A549 (cell line): ENCODE results near the gene C21orf58. TPM values are rescaled to one million over a fixed set of nuclear protein-coding genes. Genes with fewer than 3 reads are reported as not detected.

Experiments
- ATAC-seq, 2 experiments: fragments of 200-7000 bp in 1 of 2; fragments of >200 bp in 1 of 2; cut with Nextera tagmentation in 1 of 2; cut with Tn5 transposase in 1 of 2; 3 replicates each; pipeline versions ENCODE4 v1.8.0 to v1.9.1; 2018 to 2020; ENCODE audit warnings: mild to moderate bottlenecking in 1 of 2, moderate library complexity in 1 of 2
- CTCF ChIA-PET: fragments of 300-600 bp; sonication (Branson Sonifier 250); formaldehyde crosslinking; extraction: SDS; loops from one replicate; lab custom pipeline; 2021; ENCODE audit warnings: antibody characterized with exemption, inconsistent platforms; lab: Yijun Ruan, JAX
- POLR2A ChIA-PET: fragments of 350-600 bp; formaldehyde crosslinking; extraction: SDS; loops from one replicate; lab custom pipeline; 2021; ENCODE audit warnings: antibody characterized with exemption, inconsistent platforms; lab: Yijun Ruan, JAX
- DNase-seq, 2 experiments: peaks; one replicate each; pipeline versions ENCODE4 v3.0.0 to v3.0.0-alpha.2; 2011 to 2016; ENCODE audit warnings: low read depth in 1 of 2, low spot score in 1 of 2
- FAIRE-seq: peaks from 2 replicates; lab custom pipeline; 2011; peaks lifted over from hg19 to GRCh38; lab: Jason Lieb, UNC
- H3K27ac ChIP-seq, 2 experiments: fragments of >200 bp; sonication (Bioruptor Twin); formaldehyde crosslinking; 3 replicates each; pipeline ENCODE4 v1.5.1; 2016 to 2017
- H3K4me1 ChIP-seq: fragments of >200 bp; sonication (Bioruptor Twin); formaldehyde crosslinking; 3 replicates; pipeline ENCODE4 v1.6.1; 2016
- H3K4me2 ChIP-seq: fragments of >200 bp; sonication (Bioruptor Twin); formaldehyde crosslinking; 3 replicates; pipeline ENCODE4 v1.6.1; 2016
- H3K4me3 ChIP-seq: fragments of >200 bp; sonication (Bioruptor Twin); formaldehyde crosslinking; 3 replicates; pipeline ENCODE4 v1.5.1; 2016
- H3K9me3 ChIP-seq: fragments of >200 bp; sonication (Bioruptor Twin); formaldehyde crosslinking; 3 replicates; pipeline ENCODE4 v1.6.1; 2016
- CBX2 ChIP-seq: fragments of 200-600 bp; sonication (generic); IDR thresholded peaks from 2 replicates; pipeline ENCODE4 v1.6.1; 2016; ENCODE audit warnings: low read depth, mild to moderate bottlenecking, borderline replicate concordance
- CHD4 ChIP-seq: fragments of 200-600 bp; sonication (generic); IDR thresholded peaks from 2 replicates; pipeline ENCODE4 v1.6.1; 2016; ENCODE audit warnings: antibody characterized with exemption, mild to moderate bottlenecking, borderline replicate concordance
- FOSB ChIP-seq: fragments of 250-450 bp; sonication (Bioruptor Pico); IDR thresholded peaks from 2 replicates; pipeline ENCODE4 v1.5.0; 2020; ENCODE audit warnings: mild to moderate bottlenecking, moderate library complexity
- FOXS1 ChIP-seq: fragments of 250-450 bp; sonication (Bioruptor Pico); IDR thresholded peaks from 2 replicates; pipeline ENCODE4 v1.5.0; 2020; ENCODE audit warnings: mild to moderate bottlenecking, moderate library complexity
- GATA3 ChIP-seq: IDR thresholded peaks from 2 replicates; pipeline ENCODE4 v1.6.1; 2012; ENCODE audit warnings: borderline replicate concordance
- HDAC2 ChIP-seq: fragments of 200-600 bp; sonication (generic); IDR thresholded peaks from 2 replicates; pipeline ENCODE4 v1.6.1; 2016
- HOXB13 ChIP-seq: fragments of 250-450 bp; sonication (Bioruptor Pico); IDR thresholded peaks from 2 replicates; pipeline ENCODE4 v1.5.0; 2020; ENCODE audit warnings: low read depth, mild to moderate bottlenecking, moderate library complexity
- JUN ChIP-seq, 2 experiments: fragments of >200 bp; sonication (Bioruptor Twin); formaldehyde crosslinking; IDR thresholded peaks; 2 replicates in 1 of 2; 3 replicates in 1 of 2; pipeline ENCODE4 v1.6.1; 2016 to 2017
- JUNB ChIP-seq: fragments of >200 bp; sonication (Bioruptor Twin); formaldehyde crosslinking; IDR thresholded peaks from 2 replicates; pipeline ENCODE4 v1.6.1; 2016
- MAZ ChIP-seq: fragments of 150-350 bp; IDR thresholded peaks from 2 replicates; pipeline ENCODE4 v1.6.1; 2014; ENCODE audit warnings: antibody characterized with exemption, low read depth, low read length, borderline replicate concordance
- NFE2L2 ChIP-seq: fragments of 150-350 bp; conservative IDR thresholded peaks from 2 replicates; pipeline ENCODE4 v1.6.1; 2014; ENCODE audit warnings: low read length
- POLR2A ChIP-seq: IDR thresholded peaks from 2 replicates; pipeline ENCODE4 v1.6.1; 2012; ENCODE audit warnings: mild to moderate bottlenecking, low read length
- RFX5 ChIP-seq: fragments of 450-650 bp; IDR thresholded peaks from 2 replicates; pipeline ENCODE4 v1.7.1; 2014; ENCODE audit warnings: antibody characterized with exemption, mild to moderate bottlenecking, moderate library complexity
- RNF2 ChIP-seq: fragments of 200-600 bp; sonication (generic); IDR thresholded peaks from 2 replicates; pipeline ENCODE4 v1.6.1; 2016; ENCODE audit warnings: low read depth, mild to moderate bottlenecking, antibody characterized with exemption, moderate library complexity, borderline replicate concordance
- SMC3 ChIP-seq: fragments of >200 bp; sonication (Bioruptor Twin); formaldehyde crosslinking; IDR thresholded peaks from 3 replicates; pipeline ENCODE4 v1.6.1; 2018; ENCODE audit warnings: inconsistent platforms
- TFCP2L1 ChIP-seq: fragments of 250-450 bp; sonication (Bioruptor Pico); IDR thresholded peaks from 2 replicates; pipeline ENCODE4 v1.5.0; 2021; ENCODE audit warnings: mild to moderate bottlenecking
- TP53 ChIP-seq: fragments of 250-450 bp; sonication (Bioruptor Pico); IDR thresholded peaks from 2 replicates; pipeline ENCODE4 v1.5.0; 2021; ENCODE audit warnings: mild to moderate bottlenecking, moderate library complexity
- ZC3H11A ChIP-seq: fragments of 450-650 bp; IDR thresholded peaks from 2 replicates; pipeline ENCODE4 v1.6.1; 2014; ENCODE audit warnings: antibody characterized with exemption, mild to moderate bottlenecking
- ZFP36 ChIP-seq: fragments of 450-650 bp; IDR thresholded peaks from 2 replicates; pipeline ENCODE4 v1.6.1; 2014; ENCODE audit warnings: borderline replicate concordance; ENCODE audit not compliant: partially characterized antibody
- WGBS: methylation state at CpG from one replicate; pipeline ENCODE4 v1.1.6; 2017; ENCODE audit errors: missing lambda C conversion rate; 5-methylcytosine and 5-hydroxymethylcytosine counted together
- polyA plus RNA-seq, 4 experiments: library from polyadenylated mRNA; depleted of rRNA in 3 of 4; stranded (reverse); fragments of >200 nt; fragmentation: RNase III in 1 of 4; extraction: RNeasy Plus Mini Kit Qiagen cat#74134 plus additional on column Dnase treatment in 1 of 4; gene quantifications; 2 replicates in 3 of 4; 3 replicates in 1 of 4; pipeline ENCODE4 v1.2.3, GENCODE V29; 2011 to 2017
- TF ChIP-seq, protein P1 (sequence below): fragments of >200 bp; sonication (Bioruptor Twin); formaldehyde crosslinking; IDR thresholded peaks from 3 replicates; pipeline ENCODE4 v1.6.1; 2016
- TF ChIP-seq, protein P2 (sequence below): fragments of 250-450 bp; sonication (Bioruptor Pico); IDR thresholded peaks from 2 replicates; pipeline ENCODE4 v1.5.0; 2021; ENCODE audit warnings: mild to moderate bottlenecking, moderate library complexity, borderline replicate concordance
- TF ChIP-seq, protein P3 (sequence below): IDR thresholded peaks from 2 replicates; pipeline ENCODE4 v1.6.1; 2012
- TF ChIP-seq, protein P4 (sequence below): IDR thresholded peaks from 2 replicates; pipeline ENCODE4 v1.6.1; 2012; ENCODE audit warnings: low read depth, borderline replicate concordance

The C21orf58 gene
- polyA plus RNA-seq, 2 of the 4 experiments (the other 2 are of a cell fraction), result 3.2 to 8.5 TPM

DNA sequence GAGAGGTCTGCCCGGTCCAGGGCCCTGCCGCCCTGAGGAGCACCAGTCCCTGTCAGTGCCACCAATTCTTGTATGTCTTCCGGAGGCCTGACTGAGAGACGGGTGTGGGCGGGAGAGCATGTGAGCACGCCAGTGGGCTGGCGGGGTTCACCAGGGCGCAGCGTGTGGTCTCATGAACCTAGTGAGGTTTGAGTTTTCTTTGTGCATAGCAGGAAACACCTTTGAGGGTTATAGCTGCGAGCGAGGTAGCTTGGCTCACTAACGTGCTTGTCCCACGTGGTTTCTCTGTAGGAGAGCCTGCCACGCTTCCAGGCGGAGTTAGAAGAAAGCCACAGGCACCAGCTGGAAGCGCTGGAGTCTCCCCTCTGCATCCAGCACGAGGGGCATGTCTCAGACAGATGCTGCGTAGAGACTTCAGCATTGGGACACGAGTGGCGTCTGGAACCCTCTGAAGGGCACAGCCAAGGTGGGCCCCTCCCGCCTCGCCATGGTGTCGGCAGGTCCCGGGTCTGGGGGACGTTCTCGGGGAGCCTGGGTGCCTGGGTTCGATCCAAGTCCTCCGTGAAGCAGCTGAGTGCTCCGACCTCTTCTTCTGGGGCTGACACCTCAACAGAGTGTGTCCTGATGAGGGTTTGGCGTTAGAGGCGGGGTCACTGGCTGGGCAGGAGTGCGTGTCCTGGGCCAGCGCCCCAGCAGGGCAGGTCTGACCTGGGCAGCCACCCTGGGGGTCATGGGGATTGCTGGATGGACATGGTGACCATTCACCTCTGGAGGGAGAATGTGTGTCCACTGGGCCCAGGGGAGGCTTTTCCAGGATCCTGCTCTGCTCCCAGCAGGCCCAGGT, 31.7 kb upstream of the C21orf58 start:
- no peak for ATAC-seq

DNA sequence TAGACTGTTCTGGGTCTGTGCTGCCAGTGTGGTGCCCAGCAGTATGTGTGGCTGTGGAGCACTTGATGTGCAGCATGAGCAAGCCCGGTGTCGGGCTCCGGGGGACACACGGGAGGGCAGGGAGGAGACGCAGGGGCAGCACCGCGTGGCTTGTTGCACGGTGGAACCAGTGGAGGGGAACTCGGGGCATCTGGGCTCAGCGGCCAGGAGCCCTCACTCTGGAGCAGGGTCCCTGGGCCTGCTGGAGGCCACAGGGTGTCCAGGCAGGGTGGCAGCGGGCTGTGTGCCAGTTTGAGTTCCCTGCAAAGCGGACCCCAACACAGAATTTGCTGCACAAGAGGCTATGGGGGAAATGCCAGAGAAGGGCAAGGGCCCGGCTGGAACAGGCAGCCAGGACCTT, 30.8 kb upstream of the C21orf58 start:
- POLR2A ChIA-PET, result no interaction called here
- H3K27ac ChIP-seq, result no peak overlapping the region
- no peak overlapping the region for H3K4me2 ChIP-seq
- no peaks in the 10 kb centered on the region for H3K4me1 ChIP-seq
- TF ChIP-seq, protein P1, sequence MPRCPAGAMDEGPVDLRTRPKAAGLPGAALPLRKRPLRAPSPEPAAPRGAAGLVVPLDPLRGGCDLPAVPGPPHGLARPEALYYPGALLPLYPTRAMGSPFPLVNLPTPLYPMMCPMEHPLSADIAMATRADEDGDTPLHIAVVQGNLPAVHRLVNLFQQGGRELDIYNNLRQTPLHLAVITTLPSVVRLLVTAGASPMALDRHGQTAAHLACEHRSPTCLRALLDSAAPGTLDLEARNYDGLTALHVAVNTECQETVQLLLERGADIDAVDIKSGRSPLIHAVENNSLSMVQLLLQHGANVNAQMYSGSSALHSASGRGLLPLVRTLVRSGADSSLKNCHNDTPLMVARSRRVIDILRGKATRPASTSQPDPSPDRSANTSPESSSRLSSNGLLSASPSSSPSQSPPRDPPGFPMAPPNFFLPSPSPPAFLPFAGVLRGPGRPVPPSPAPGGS, result no peak
- TF ChIP-seq JUNB, result no peak
- no peak for TF ChIP-seq CHD4
- TF ChIP-seq CBX2, result no peak
- CTCF ChIA-PET, result no interaction called here
- WGBS, result 92% methylated on average over 12 of the region's 13 CpGs
- FAIRE-seq, result no peak
- DNase-seq, result no peak
- no peak overlapping the region for H3K4me3 ChIP-seq
- no peaks in the 10 kb centered on the region for H3K9me3 ChIP-seq
- ATAC-seq, result no peak

More for the DNA sequence above, 31.7 kb upstream of the C21orf58 start:
- DNase-seq, result no peak
- H3K27ac ChIP-seq, result no peak overlapping the region
- H3K4me2 ChIP-seq, result no peak overlapping the region
- no peak overlapping the region for H3K4me3 ChIP-seq
- TF ChIP-seq RFX5 (no peak), HOXB13 (CRISPR knock-in tag) (no peak), GATA3 (no peak), SMC3 (no peak), FOSB (CRISPR knock-in tag) (no peak), TFCP2L1 (no peak), POLR2A (no peak), MAZ (no peak), FOXS1 (no peak), JUNB (no peak), JUN (IDR thresholded peaks at IDR 0.05) (no peak), HDAC2 (no peak), RNF2 (no peak), NFE2L2 (no peak), ZC3H11A (no peak), TP53 (CRISPR knock-in tag) (no peak), CBX2 (no peak), ZFP36 (no peak)
- TF ChIP-seq, protein P2, sequence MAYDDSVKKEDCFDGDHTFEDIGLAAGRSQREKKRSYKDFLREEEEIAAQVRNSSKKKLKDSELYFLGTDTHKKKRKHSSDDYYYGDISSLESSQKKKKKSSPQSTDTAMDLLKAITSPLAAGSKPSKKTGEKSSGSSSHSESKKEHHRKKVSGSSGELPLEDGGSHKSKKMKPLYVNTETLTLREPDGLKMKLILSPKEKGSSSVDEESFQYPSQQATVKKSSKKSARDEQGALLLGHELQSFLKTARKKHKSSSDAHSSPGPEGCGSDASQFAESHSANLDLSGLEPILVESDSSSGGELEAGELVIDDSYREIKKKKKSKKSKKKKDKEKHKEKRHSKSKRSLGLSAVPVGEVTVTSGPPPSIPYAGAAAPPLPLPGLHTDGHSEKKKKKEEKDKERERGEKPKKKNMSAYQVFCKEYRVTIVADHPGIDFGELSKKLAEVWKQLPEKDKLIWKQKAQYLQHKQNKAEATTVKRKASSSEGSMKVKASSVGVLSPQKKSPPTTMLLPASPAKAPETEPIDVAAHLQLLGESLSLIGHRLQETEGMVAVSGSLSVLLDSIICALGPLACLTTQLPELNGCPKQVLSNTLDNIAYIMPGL, result no peak
- TF ChIP-seq, protein P3, sequence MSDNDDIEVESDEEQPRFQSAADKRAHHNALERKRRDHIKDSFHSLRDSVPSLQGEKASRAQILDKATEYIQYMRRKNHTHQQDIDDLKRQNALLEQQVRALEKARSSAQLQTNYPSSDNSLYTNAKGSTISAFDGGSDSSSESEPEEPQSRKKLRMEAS, result no peak
- TF ChIP-seq, all 56 proteins: peak for 0
- ChIA-PET CTCF (no interaction called here), POLR2A (no interaction called here)
- Histone ChIP-seq H3K9me3 (no peaks in the 10 kb centered on the region), H3K4me1 (no peaks in the 10 kb centered on the region)
- WGBS, result 93% methylated on average over 20 of the region's 33 CpGs
- FAIRE-seq, result no peak

DNA sequence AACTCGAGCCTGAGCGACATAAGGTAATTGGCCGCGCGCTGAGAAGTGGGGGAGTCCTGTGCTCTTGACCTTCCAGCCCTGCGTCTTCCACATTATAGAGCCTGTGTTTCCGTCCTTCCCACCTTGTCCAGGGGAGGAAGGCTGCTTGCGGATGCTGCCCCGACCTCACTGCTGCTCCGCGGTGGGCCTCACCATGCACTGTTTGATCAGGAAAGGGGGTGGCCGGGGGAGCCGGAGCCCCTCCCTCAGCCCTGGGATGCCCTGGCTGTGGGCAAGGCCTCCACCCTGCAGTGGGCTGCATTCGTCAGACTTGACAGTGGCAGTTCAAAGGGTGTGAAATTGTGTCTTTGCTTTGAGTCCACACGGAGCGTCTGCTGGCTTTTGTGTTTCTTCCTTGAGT, 30.4 kb upstream of the C21orf58 start:
- 97% methylated on average over 14 of the region's 16 CpGs for WGBS
- CTCF ChIA-PET, result no interaction called here
- no peak for FAIRE-seq
- ATAC-seq, result no peak
- TF ChIP-seq, protein P4, sequence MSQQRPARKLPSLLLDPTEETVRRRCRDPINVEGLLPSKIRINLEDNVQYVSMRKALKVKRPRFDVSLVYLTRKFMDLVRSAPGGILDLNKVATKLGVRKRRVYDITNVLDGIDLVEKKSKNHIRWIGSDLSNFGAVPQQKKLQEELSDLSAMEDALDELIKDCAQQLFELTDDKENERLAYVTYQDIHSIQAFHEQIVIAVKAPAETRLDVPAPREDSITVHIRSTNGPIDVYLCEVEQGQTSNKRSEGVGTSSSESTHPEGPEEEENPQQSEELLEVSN, result no peak
- TF ChIP-seq, all 56 proteins: peak for 0
- Histone ChIP-seq H3K4me3 (no peak overlapping the region), H3K27ac (no peak overlapping the region), H3K9me3 (no peaks in the 10 kb centered on the region), H3K4me2 (no peak overlapping the region), H3K4me1 (no peaks in the 10 kb centered on the region)
- POLR2A ChIA-PET, result no interaction called here
- DNase-seq, result no peak
